ENCODE measurements around the gene TNF.

- no peak for TF ChIP-seq CTCF (conservative IDR thresholded peaks at IDR 0.05 in 1 of 2, IDR thresholded peaks at IDR 0.05 in 1 of 2; ENCODE audit: low read depth in 1 of 2, low read length in 2 of 2)
- TF ChIP-seq EZH2 (IDR thresholded peaks at IDR 0.05; ENCODE audit: low read length, missing control alignments): no peak
Observed at GRCh38 chr6:31534521-31535040, 40.8 kb upstream of the TNF start.

All from fibroblast of lung (primary cell).